HepG2 (cell line): ENCODE measurements around the gene SCART1.

Source experiments
- AGO2 ChIP-seq: fragments of 200-400 bp; formaldehyde crosslinking; optimal IDR thresholded peaks from 2 replicates; pipeline ENCODE3; 2017; ENCODE audit warnings: mild to moderate bottlenecking, low read depth, low read length, moderate library complexity
- GABPB1 ChIP-seq: IDR thresholded peaks from 2 replicates; pipeline ENCODE4 v1.6.1; 2016; ENCODE audit warnings: mild to moderate bottlenecking, missing genetic modification reagents, moderate library complexity, missing compliant biosample characterization
- MTA3 ChIP-seq: sonication (generic); formaldehyde crosslinking; IDR thresholded peaks from 2 replicates; pipeline ENCODE4 v1.4.0; 2020; ENCODE audit warnings: missing genetic modification reagents
- SMARCE1 ChIP-seq: fragments of 450-650 bp; IDR thresholded peaks from 2 replicates; pipeline ENCODE4 v1.6.1; 2017; ENCODE audit warnings: borderline replicate concordance
- TAF15 ChIP-seq: fragments of 200-400 bp; formaldehyde crosslinking; IDR thresholded peaks from one replicate; pipeline ENCODE4 v1.6.1; 2018; ENCODE audit warnings: mild to moderate bottlenecking, low read depth, low read length; ENCODE audit not compliant: poor library complexity, severe bottlenecking
- ZNF224 ChIP-seq: sonication (generic); formaldehyde crosslinking; IDR thresholded peaks from 2 replicates; pipeline ENCODE4 v1.5.0; 2020; ENCODE audit warnings: mild to moderate bottlenecking, missing genetic modification reagents
- TF ChIP-seq, protein P1 (sequence below): sonication (generic); formaldehyde crosslinking; IDR thresholded peaks from 2 replicates; pipeline ENCODE4 v1.4.0; 2020; ENCODE audit warnings: missing genetic modification reagents
- TF ChIP-seq, protein P2 (sequence below): sonication (generic); formaldehyde crosslinking; IDR thresholded peaks from 2 replicates; pipeline ENCODE4 v1.4.0; 2020; ENCODE audit warnings: mild to moderate bottlenecking, missing genetic modification reagents, borderline replicate concordance
- TF ChIP-seq, protein P3 (sequence below): sonication (generic); formaldehyde crosslinking; IDR thresholded peaks from 2 replicates; pipeline ENCODE4 v1.8.1; 2023; ENCODE audit warnings: missing genetic modification reagents, inconsistent platforms, borderline replicate concordance

DNA sequence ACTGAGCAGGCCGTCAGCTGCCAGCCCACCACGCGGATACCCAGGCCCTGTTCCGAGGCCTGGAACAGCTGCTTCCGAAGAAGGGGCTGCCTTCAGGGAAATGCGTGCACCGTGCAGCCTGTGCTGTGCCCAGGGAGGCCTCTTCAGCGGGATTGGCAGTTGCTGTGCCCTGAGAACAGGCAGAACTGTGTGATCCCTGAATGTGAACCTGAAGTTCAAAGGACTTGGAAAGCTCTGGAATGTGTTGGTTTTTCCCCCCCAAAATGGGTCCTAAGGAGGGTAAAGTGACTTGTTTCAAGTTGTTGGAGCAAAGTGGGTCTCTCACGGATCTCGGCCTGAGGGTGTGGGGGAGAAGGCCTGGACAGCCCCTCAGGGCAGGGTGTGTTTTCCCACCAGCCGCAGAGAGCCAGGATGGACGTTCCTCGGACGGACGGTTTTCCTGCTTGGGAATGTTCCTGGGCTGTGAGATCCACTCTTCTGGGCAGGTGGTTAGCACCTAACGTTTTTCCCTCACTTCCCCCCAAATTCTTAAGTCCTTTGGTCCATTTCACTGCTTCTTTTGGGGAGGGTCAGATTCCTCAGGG is 31.4 kb upstream of the SCART1 start:
- TF ChIP-seq, protein P1, sequence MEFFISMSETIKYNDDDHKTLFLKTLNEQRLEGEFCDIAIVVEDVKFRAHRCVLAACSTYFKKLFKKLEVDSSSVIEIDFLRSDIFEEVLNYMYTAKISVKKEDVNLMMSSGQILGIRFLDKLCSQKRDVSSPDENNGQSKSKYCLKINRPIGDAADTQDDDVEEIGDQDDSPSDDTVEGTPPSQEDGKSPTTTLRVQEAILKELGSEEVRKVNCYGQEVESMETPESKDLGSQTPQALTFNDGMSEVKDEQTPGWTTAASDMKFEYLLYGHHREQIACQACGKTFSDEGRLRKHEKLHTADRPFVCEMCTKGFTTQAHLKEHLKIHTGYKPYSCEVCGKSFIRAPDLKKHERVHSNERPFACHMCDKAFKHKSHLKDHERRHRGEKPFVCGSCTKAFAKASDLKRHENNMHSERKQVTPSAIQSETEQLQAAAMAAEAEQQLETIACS = no peak
- no peak for TF ChIP-seq SMARCE1
- TF ChIP-seq TAF15 = no peak
- TF ChIP-seq, protein P2, sequence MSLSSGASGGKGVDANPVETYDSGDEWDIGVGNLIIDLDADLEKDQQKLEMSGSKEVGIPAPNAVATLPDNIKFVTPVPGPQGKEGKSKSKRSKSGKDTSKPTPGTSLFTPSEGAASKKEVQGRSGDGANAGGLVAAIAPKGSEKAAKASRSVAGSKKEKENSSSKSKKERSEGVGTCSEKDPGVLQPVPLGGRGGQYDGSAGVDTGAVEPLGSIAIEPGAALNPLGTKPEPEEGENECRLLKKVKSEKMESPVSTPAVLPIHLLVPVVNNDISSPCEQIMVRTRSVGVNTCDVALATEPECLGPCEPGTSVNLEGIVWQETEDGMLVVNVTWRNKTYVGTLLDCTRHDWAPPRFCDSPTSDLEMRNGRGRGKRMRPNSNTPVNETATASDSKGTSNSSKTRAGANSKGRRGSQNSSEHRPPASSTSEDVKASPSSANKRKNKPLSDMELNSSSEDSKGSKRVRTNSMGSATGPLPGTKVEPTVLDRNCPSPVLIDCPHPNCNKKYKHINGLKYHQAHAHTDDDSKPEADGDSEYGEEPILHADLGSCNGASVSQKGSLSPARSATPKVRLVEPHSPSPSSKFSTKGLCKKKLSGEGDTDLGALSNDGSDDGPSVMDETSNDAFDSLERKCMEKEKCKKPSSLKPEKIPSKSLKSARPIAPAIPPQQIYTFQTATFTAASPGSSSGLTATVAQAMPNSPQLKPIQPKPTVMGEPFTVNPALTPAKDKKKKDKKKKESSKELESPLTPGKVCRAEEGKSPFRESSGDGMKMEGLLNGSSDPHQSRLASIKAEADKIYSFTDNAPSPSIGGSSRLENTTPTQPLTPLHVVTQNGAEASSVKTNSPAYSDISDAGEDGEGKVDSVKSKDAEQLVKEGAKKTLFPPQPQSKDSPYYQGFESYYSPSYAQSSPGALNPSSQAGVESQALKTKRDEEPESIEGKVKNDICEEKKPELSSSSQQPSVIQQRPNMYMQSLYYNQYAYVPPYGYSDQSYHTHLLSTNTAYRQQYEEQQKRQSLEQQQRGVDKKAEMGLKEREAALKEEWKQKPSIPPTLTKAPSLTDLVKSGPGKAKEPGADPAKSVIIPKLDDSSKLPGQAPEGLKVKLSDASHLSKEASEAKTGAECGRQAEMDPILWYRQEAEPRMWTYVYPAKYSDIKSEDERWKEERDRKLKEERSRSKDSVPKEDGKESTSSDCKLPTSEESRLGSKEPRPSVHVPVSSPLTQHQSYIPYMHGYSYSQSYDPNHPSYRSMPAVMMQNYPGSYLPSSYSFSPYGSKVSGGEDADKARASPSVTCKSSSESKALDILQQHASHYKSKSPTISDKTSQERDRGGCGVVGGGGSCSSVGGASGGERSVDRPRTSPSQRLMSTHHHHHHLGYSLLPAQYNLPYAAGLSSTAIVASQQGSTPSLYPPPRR (CRISPR knock-in tag) = no peak
- TF ChIP-seq GABPB1 (CRISPR knock-in tag) = no peak
- TF ChIP-seq MTA3 = no peak
- TF ChIP-seq, protein P3, sequence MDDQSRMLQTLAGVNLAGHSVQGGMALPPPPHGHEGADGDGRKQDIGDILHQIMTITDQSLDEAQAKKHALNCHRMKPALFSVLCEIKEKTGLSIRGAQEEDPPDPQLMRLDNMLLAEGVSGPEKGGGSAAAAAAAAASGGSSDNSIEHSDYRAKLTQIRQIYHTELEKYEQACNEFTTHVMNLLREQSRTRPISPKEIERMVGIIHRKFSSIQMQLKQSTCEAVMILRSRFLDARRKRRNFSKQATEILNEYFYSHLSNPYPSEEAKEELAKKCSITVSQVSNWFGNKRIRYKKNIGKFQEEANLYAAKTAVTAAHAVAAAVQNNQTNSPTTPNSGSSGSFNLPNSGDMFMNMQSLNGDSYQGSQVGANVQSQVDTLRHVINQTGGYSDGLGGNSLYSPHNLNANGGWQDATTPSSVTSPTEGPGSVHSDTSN (CRISPR knock-in tag) = no peak
- no peak for TF ChIP-seq ZNF224 (CRISPR knock-in tag)
- no peak for TF ChIP-seq AGO2
